GM23338 (cell line): ENCODE measurements around the gene CNIH3. TPM values are rescaled to one million over a fixed set of nuclear protein-coding genes. Genes with fewer than 3 reads are reported as not detected.

Experiments used
- ATAC-seq: fragments of 200-7000 bp; cut with Tn5 transposase; 3 replicates; pipeline ENCODE4 v1.9.1; 2020
- DNase-seq: peaks from one replicate; pipeline ENCODE4 v3.0.0-alpha.2; 2015; ENCODE audit warnings: low spot score
- H2AFZ ChIP-seq: fragments of 200-600 bp; sonication (generic); 2 replicates; pipeline ENCODE4 v1.8.0; 2016; ENCODE audit warnings: antibody characterized with exemption, mild to moderate bottlenecking, moderate library complexity
- H3F3A ChIP-seq: fragments of 200-600 bp; sonication (generic); replicated peaks from 2 replicates; pipeline ENCODE4 v1.8.0; 2017; ENCODE audit warnings: antibody characterized with exemption, mixed run types, low read depth
- H3K27ac ChIP-seq: fragments of 200-600 bp; sonication (generic); 2 replicates; pipeline ENCODE4 v1.6.1; 2016; ENCODE audit warnings: low read depth
- H3K27me3 ChIP-seq: fragments of 200-600 bp; sonication (generic); 2 replicates; pipeline ENCODE4 v1.8.0; 2016; ENCODE audit warnings: mild to moderate bottlenecking, mixed run types, moderate library complexity; ENCODE audit not compliant: insufficient read depth
- H3K36me3 ChIP-seq: fragments of 200-600 bp; sonication (generic); 2 replicates; pipeline ENCODE4 v1.8.0; 2016; ENCODE audit warnings: mild to moderate bottlenecking; ENCODE audit not compliant: insufficient read depth
- H3K4me1 ChIP-seq: fragments of 200-600 bp; sonication (generic); 2 replicates; pipeline ENCODE4 v1.8.0; 2016; ENCODE audit warnings: mild to moderate bottlenecking, moderate library complexity; ENCODE audit not compliant: insufficient read depth
- H3K4me2 ChIP-seq: fragments of 200-600 bp; sonication (generic); 2 replicates; pipeline ENCODE4 v1.7.1; 2017; ENCODE audit warnings: mixed run types
- H3K4me3 ChIP-seq: fragments of 200-600 bp; sonication (generic); 2 replicates; pipeline ENCODE4 v1.6.1; 2016; ENCODE audit warnings: mixed run types
- H3K79me2 ChIP-seq: fragments of 200-600 bp; sonication (generic); replicated peaks from 2 replicates; pipeline ENCODE4 v1.8.0; 2017; ENCODE audit warnings: mild to moderate bottlenecking; ENCODE audit not compliant: insufficient read depth
- H3K9me2 ChIP-seq: fragments of 200-600 bp; sonication (generic); 2 replicates; pipeline ENCODE4 v1.8.0; 2017; ENCODE audit not compliant: insufficient read depth
- H4K20me1 ChIP-seq: fragments of 200-600 bp; sonication (generic); replicated peaks from 2 replicates; pipeline ENCODE4 v1.8.0; 2017; ENCODE audit warnings: mild to moderate bottlenecking; ENCODE audit not compliant: insufficient read depth
- H3K27ac Mint-ChIP-seq: 2 replicates; pipeline ENCODE4 v1.8.0; 2020; ENCODE audit warnings: inconsistent platforms, mild to moderate bottlenecking, moderate library complexity, mixed read lengths
- H3K27me3 Mint-ChIP-seq: 3 replicates; pipeline ENCODE4 v1.8.0; 2022; ENCODE audit warnings: low read depth, mild to moderate bottlenecking, moderate library complexity, mixed read lengths, inconsistent platforms; ENCODE audit not compliant: insufficient read depth, poor library complexity
- H3K36me3 Mint-ChIP-seq: 3 replicates; pipeline ENCODE4 v1.8.0; 2021; ENCODE audit warnings: low read depth, mild to moderate bottlenecking, inconsistent platforms, moderate library complexity, mixed read lengths
- H3K4me1 Mint-ChIP-seq: 3 replicates; pipeline ENCODE4 v1.8.0; 2020; ENCODE audit warnings: mild to moderate bottlenecking, inconsistent platforms, mixed read lengths
- H3K4me3 Mint-ChIP-seq: 3 replicates; pipeline ENCODE4 v1.8.0; 2021; ENCODE audit warnings: moderate library complexity, mild to moderate bottlenecking, inconsistent platforms, mixed read lengths
- H3K9me3 Mint-ChIP-seq: 3 replicates; pipeline ENCODE4 v1.8.0; 2020; ENCODE audit warnings: moderate library complexity, mild to moderate bottlenecking, inconsistent platforms, mixed read lengths
- CREB1 ChIP-seq: fragments of 250-450 bp; sonication (Bioruptor Pico); IDR thresholded peaks from 2 replicates; pipeline ENCODE4 v1.5.0; 2020; ENCODE audit warnings: low read depth, mild to moderate bottlenecking, moderate library complexity
- EZH2 ChIP-seq: fragments of 200-600 bp; sonication (generic); IDR thresholded peaks from one replicate; pipeline ENCODE4 v1.8.0; 2017; ENCODE audit warnings: antibody characterized with exemption, mild to moderate bottlenecking, low read depth; ENCODE audit not compliant: unreplicated experiment
- EZH2phosphoT487 ChIP-seq: fragments of 200-600 bp; sonication (generic); IDR thresholded peaks from one replicate; pipeline ENCODE4 v1.8.1; 2018; ENCODE audit warnings: antibody characterized with exemption; ENCODE audit not compliant: unreplicated experiment
- JUNB ChIP-seq: IDR thresholded peaks from one replicate; pipeline ENCODE4 v1.6.1; 2016; ENCODE audit warnings: antibody characterized with exemption; ENCODE audit not compliant: unreplicated experiment
- polyA plus RNA-seq: library from polyadenylated mRNA; unstranded; fragments of >200 nt; fragmentation: Nextera tagmentation; extraction: Ambion mirVana; gene quantifications from 2 replicates; pipeline ENCODE4 v1.2.1, GENCODE V29; 2016
- total RNA-seq: library from RNA; depleted of rRNA; stranded (reverse); fragments of >200 nt; shearing (Covaris generic); gene quantifications from 2 replicates; pipeline ENCODE4 v1.2.3, GENCODE V29; 2014
- TF ChIP-seq, protein P1 (sequence below): fragments of 250-450 bp; sonication (Bioruptor Pico); IDR thresholded peaks from 2 replicates; pipeline ENCODE4 v1.5.0; 2020; ENCODE audit warnings: mild to moderate bottlenecking, moderate library complexity
- TF ChIP-seq, protein P2 (sequence below): IDR thresholded peaks from 2 replicates; pipeline ENCODE4 v1.6.1; 2016; ENCODE audit warnings: antibody characterized with exemption

Gene CNIH3
- total and polyA plus RNA-seq, 2 experiments from 2014 or later, result 3.6 to 5.1 TPM

DNA sequence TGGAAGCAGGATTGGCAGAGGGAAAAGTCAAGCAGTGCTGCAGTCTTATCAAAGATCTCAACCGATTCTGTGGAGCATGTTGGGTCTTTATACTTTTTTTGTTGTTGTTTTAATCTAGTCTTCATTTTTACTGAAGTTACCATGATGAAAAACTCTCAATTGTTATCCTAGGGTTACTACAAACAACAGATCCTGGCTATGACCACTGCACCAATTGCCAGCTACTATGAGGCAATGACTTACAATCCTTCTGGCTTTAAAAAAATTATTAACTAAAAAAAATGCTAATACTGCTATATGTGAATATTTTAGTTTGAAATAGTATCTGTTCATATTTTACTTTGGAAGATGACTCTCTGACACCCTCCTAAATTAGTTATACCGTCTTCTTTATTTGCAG, 145.9 kb downstream of the CNIH3 start:
- DNase-seq, result no peak
- H3K27ac ChIP-seq, result no peak overlapping the region
- Mint-ChIP-seq H3K9me3 (peaks cover 4% of the 10 kb centered on the region), H3K27me3 (peaks cover 8% of the 10 kb centered on the region), H3K36me3 (peaks cover 7% of the 10 kb centered on the region; the same call in 1 of the 3 replicates), H3K27ac (no peak overlapping the region), H3K4me1 (peaks cover 9% of the 10 kb centered on the region), H3K4me3 (no peak overlapping the region)
- H4K20me1 ChIP-seq, result no peaks in the 10 kb centered on the region
- H3K4me1 ChIP-seq, result peaks cover 5% of the 10 kb centered on the region; the same call in 1 of the 2 replicates
- no peak overlapping the region for H3K4me2 ChIP-seq
- no peaks in the 10 kb centered on the region for H3F3A ChIP-seq
- H3K27me3 ChIP-seq, result no peaks in the 10 kb centered on the region
- H3K4me3 ChIP-seq, result no peak overlapping the region
- H2AFZ ChIP-seq, result no peak overlapping the region
- H3K79me2 ChIP-seq, result no peaks in the 10 kb centered on the region
- TF ChIP-seq EZH2phosphoT487, result no peak
- TF ChIP-seq CREB1, result no peak
- TF ChIP-seq, protein P1, sequence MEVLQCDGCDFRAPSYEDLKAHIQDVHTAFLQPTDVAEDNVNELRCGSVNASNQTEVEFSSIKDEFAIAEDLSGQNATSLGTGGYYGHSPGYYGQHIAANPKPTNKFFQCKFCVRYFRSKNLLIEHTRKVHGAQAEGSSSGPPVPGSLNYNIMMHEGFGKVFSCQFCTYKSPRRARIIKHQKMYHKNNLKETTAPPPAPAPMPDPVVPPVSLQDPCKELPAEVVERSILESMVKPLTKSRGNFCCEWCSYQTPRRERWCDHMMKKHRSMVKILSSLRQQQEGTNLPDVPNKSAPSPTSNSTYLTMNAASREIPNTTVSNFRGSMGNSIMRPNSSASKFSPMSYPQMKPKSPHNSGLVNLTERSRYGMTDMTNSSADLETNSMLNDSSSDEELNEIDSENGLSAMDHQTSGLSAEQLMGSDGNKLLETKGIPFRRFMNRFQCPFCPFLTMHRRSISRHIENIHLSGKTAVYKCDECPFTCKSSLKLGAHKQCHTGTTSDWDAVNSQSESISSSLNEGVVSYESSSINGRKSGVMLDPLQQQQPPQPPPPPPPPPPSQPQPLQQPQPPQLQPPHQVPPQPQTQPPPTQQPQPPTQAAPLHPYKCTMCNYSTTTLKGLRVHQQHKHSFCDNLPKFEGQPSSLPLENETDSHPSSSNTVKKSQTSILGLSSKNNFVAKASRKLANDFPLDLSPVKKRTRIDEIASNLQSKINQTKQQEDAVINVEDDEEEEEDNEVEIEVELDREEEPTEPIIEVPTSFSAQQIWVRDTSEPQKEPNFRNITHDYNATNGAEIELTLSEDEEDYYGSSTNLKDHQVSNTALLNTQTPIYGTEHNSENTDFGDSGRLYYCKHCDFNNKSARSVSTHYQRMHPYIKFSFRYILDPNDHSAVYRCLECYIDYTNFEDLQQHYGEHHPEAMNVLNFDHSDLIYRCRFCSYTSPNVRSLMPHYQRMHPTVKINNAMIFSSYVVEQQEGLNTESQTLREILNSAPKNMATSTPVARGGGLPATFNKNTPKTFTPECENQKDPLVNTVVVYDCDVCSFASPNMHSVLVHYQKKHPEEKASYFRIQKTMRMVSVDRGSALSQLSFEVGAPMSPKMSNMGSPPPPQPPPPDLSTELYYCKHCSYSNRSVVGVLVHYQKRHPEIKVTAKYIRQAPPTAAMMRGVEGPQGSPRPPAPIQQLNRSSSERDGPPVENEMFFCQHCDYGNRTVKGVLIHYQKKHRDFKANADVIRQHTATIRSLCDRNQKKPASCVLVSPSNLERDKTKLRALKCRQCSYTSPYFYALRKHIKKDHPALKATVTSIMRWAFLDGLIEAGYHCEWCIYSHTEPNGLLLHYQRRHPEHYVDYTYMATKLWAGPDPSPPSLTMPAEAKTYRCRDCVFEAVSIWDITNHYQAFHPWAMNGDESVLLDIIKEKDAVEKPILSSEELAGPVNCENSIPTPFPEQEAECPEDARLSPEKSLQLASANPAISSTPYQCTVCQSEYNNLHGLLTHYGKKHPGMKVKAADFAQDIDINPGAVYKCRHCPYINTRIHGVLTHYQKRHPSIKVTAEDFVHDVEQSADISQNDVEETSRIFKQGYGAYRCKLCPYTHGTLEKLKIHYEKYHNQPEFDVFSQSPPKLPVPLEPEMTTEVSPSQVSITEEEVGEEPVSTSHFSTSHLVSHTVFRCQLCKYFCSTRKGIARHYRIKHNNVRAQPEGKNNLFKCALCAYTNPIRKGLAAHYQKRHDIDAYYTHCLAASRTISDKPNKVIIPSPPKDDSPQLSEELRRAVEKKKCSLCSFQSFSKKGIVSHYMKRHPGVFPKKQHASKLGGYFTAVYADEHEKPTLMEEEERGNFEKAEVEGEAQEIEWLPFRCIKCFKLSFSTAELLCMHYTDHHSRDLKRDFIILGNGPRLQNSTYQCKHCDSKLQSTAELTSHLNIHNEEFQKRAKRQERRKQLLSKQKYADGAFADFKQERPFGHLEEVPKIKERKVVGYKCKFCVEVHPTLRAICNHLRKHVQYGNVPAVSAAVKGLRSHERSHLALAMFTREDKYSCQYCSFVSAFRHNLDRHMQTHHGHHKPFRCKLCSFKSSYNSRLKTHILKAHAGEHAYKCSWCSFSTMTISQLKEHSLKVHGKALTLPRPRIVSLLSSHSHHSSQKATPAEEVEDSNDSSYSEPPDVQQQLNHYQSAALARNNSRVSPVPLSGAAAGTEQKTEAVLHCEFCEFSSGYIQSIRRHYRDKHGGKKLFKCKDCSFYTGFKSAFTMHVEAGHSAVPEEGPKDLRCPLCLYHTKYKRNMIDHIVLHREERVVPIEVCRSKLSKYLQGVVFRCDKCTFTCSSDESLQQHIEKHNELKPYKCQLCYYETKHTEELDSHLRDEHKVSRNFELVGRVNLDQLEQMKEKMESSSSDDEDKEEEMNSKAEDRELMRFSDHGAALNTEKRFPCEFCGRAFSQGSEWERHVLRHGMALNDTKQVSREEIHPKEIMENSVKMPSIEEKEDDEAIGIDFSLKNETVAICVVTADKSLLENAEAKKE (CRISPR knock-in tag), result no peak
- no peak for TF ChIP-seq JUNB
- no peak for TF ChIP-seq EZH2
- TF ChIP-seq, protein P2, sequence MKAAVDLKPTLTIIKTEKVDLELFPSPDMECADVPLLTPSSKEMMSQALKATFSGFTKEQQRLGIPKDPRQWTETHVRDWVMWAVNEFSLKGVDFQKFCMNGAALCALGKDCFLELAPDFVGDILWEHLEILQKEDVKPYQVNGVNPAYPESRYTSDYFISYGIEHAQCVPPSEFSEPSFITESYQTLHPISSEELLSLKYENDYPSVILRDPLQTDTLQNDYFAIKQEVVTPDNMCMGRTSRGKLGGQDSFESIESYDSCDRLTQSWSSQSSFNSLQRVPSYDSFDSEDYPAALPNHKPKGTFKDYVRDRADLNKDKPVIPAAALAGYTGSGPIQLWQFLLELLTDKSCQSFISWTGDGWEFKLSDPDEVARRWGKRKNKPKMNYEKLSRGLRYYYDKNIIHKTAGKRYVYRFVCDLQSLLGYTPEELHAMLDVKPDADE, result no peak
- peaks cover 8% of the 10 kb centered on the region for H3K9me2 ChIP-seq
- ATAC-seq, result no peak
- H3K36me3 ChIP-seq, result no peaks in the 10 kb centered on the region
